Measurements from ENCODE around the gene IL32.

GRCh38 chr16:3073448-3073847 lies 8.0 kb downstream of the IL32 start:
- TF ChIP-seq POLR2A (IDR thresholded peaks at IDR 0.05) = no peak
- no peak for TF ChIP-seq CTCF (IDR thresholded peaks at IDR 0.05)
